ENCODE results near the gene KLHDC8A. TPM values are rescaled to one million over a fixed set of nuclear protein-coding genes. Genes with fewer than 3 reads are reported as not detected.

The KLHDC8A gene
- total and polyA plus RNA-seq, 2 of the 13 experiments (the other 11 are each of a cell fraction or from before 2014, with no cell fraction given), result not detected

DNA sequence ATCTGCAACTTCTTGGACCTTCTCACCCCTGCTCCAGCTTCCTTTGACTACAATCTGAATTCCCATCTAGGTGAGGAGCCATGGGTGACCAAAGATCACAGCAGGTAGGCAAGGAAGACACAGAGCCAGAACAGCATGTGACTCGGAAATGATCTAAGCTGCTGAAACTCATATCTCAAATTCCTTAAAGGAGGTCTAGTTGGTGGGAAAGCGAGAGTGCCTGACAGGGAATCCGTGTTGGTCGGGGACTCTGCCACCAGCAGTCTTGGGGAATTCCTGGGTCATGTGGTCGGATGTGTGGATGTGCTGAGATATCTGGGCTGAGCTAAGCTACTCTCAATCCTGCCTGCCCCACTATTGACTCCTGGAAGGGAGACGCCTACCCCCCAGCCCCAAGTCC lies 31.9 kb downstream of the KLHDC8A start:
- H3K4me3 ChIP-seq (replicated peaks in 1 of 3; ENCODE audit: insufficient read depth in 1 of 3, low read depth in 2 of 3, low read length in 3 of 3), result no peak overlapping the region
- H4K20me1 ChIP-seq (ENCODE audit: insufficient read depth, low read length), result no peaks in the 10 kb centered on the region
- no peak overlapping the region for H3K4me2 ChIP-seq (ENCODE audit: low read depth, low read length)
- ATAC-seq (no peak), FAIRE-seq (no peak), DNase-seq (ENCODE audit: low spot score) (no peak)
- TF ChIP-seq SCMH1 (CRISPR knock-in tag; IDR thresholded peaks at IDR 0.05; ENCODE audit: borderline replicate concordance) (no peak), EHMT2 (IDR thresholded peaks at IDR 0.05; ENCODE audit: borderline replicate concordance, low read depth, low read length) (no peak), KLF9 (CRISPR knock-in tag; IDR thresholded peaks at IDR 0.05; ENCODE audit: low read depth) (no peak), RFX1 (IDR thresholded peaks at IDR 0.05) (no peak), FOSL2 (CRISPR knock-in tag; IDR thresholded peaks at IDR 0.05) (no peak), ASH2L (IDR thresholded peaks at IDR 0.05; ENCODE audit: insufficient read length, low read depth, low read length) (no peak), AGO1 (IDR thresholded peaks at IDR 0.05; ENCODE audit: low read depth, low read length, poor library complexity, severe bottlenecking) (no peak), HES4 (CRISPR knock-in tag; IDR thresholded peaks at IDR 0.05; ENCODE audit: borderline replicate concordance) (no peak), ZNF768 (CRISPR knock-in tag; IDR thresholded peaks at IDR 0.05) (no peak)
- TF ChIP-seq, protein P1, sequence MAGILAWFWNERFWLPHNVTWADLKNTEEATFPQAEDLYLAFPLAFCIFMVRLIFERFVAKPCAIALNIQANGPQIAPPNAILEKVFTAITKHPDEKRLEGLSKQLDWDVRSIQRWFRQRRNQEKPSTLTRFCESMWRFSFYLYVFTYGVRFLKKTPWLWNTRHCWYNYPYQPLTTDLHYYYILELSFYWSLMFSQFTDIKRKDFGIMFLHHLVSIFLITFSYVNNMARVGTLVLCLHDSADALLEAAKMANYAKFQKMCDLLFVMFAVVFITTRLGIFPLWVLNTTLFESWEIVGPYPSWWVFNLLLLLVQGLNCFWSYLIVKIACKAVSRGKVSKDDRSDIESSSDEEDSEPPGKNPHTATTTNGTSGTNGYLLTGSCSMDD (CRISPR knock-in tag; IDR thresholded peaks at IDR 0.05), result no peak
- BruUV-seq (replicated peaks), result no TSS peak
- H3K27me3 ChIP-seq (ENCODE audit: control insufficient read depth in 1 of 2, insufficient read depth in 2 of 2, low read length in 2 of 2), result peaks cover 0 to 44% of the 10 kb centered on the region in 2 experiments; a peak in 4 of 5 replicates
- intact Hi-C loops (cut with micrococcal nuclease; ENCODE audit: unreplicated experiment) (loop anchor here (1.0 kb wide), 1 partner anchor 51 kb away; no protein-coding TSS in a partner anchor), in situ Hi-C loops (cut with HindIII; ENCODE audit: extremely low pct_ligation_motif_present, low pct_unique_long_range_greater_than_20kb) (loop anchor here (5.0 kb wide), 1 partner anchor 52 kb away; no protein-coding TSS in a partner anchor)
- WGBS (ENCODE audit: low lambda C conversion rate), result 4% methylated on average over 6 of the region's 6 CpGs
- no peaks in the 10 kb centered on the region for H3K36me3 ChIP-seq (replicated peaks in 1 of 2; ENCODE audit: control insufficient read depth in 1 of 2, insufficient read depth in 2 of 2, low read length in 2 of 2)
- ChIA-PET POLR2A (interaction anchor here (1.0 to 3.0 kb wide), 3 partner anchors 29 to 51 kb away, joined by 3 to 30 read pairs (median 5); no protein-coding TSS in a partner anchor), CTCF (ENCODE audit: low intra/inter-chr PET ratio, low total read pairs) (interaction anchor here (6.6 kb wide), 1 partner anchor 52 kb away, joined by 150 read pairs; no protein-coding TSS in a partner anchor)
- peaks cover 3% of the 10 kb centered on the region for H3K79me2 ChIP-seq (ENCODE audit: insufficient read depth, low read length)
- no peak overlapping the region for H3K9ac ChIP-seq (ENCODE audit: insufficient read depth, low read depth, low read length)
- H3K9me3 ChIP-seq (ENCODE audit: low read length), result no peaks in the 10 kb centered on the region
- no peak overlapping the region for H2AFZ ChIP-seq (ENCODE audit: low read length)
- H3K27ac ChIP-seq (ENCODE audit: extremely low read length, insufficient read depth, low read length), result no peak overlapping the region
- H3K4me1 ChIP-seq (ENCODE audit: insufficient read depth, low read length), result peaks cover 29% of the 10 kb centered on the region

Measured in HepG2 (cell line).